Dendritic cell treated with granulocyte-macrophage colony-stimulating factor and Interleukin-4, amounts not matched to agents 40 ng/mL and 50 ng/mL, for 4 days (primary cell): ENCODE measurements around the gene CBLN4.

Source experiments
- H3K27ac Mint-ChIP-seq: one replicate; pipeline ENCODE4 v1.8.0; 2022; ENCODE audit warnings: mild to moderate bottlenecking, mixed read lengths
- H3K27me3 Mint-ChIP-seq: one replicate; pipeline ENCODE4 v1.8.0; 2022; ENCODE audit warnings: mild to moderate bottlenecking, mixed read lengths
- H3K36me3 Mint-ChIP-seq: one replicate; pipeline ENCODE4 v1.8.0; 2022; ENCODE audit warnings: low read depth, mixed read lengths
- H3K4me1 Mint-ChIP-seq: one replicate; pipeline ENCODE4 v1.8.0; 2022; ENCODE audit warnings: low read depth, mixed read lengths
- H3K4me3 Mint-ChIP-seq: one replicate; pipeline ENCODE4 v1.8.0; 2022; ENCODE audit warnings: mild to moderate bottlenecking, moderate library complexity, mixed read lengths
- H3K9me3 Mint-ChIP-seq: one replicate; pipeline ENCODE4 v1.8.0; 2022; ENCODE audit warnings: mixed read lengths
- intact Hi-C: fragments of 100-400 bp; cut with micrococcal nuclease; formaldehyde crosslinking; loops from one replicate; pipeline ENCODE4 v1.15.0; 2022

CBLN4 gene

DNA sequence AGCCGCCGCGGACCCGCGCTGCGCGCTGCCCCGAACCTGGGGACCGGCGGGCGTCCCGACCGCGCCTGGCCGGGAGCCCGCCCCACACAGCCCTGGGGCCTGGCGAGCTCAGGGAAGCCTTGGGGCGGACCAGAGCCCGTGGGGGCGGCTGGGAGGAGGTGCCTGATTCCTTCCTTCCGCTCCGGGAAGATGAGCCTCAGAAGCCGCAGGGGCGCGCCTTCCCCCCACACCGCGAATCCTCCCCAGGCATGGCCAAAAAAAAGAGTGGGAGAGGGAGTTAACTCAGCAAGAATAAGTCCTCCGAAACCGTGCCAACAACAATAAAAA is at the start of gene CBLN4:
TSS of gene CBLN4 (minus strand) at position 131 of the 327 bp plus-strand sequence. CDS start 1,348 bp downstream, outside the sequence.
- peaks cover 6% of the 10 kb centered on the region for H3K9me3 Mint-ChIP-seq
- no peak within 1 kb of the TSS for H3K4me3 Mint-ChIP-seq
- H3K27me3 Mint-ChIP-seq = peaks cover 41% of the 10 kb centered on the region
- H3K36me3 Mint-ChIP-seq = no peaks in the 10 kb centered on the region
- intact Hi-C loops = no loop called here
- H3K4me1 Mint-ChIP-seq = no peaks in the 10 kb centered on the region
- H3K27ac Mint-ChIP-seq = no peak within 1 kb of the TSS

- no peaks in the 10 kb centered on the region for H3K4me1 Mint-ChIP-seq
Observed at GRCh38 chr20:56043227-56043626, 37.9 kb upstream of the CBLN4 start.

GRCh38 chr20:56032251-56032650 is 26.9 kb upstream of the CBLN4 start:
- H3K27ac Mint-ChIP-seq = no peak overlapping the region
- no peaks in the 10 kb centered on the region for H3K36me3 Mint-ChIP-seq
- intact Hi-C loops = no loop called here

More at GRCh38 chr20:56043227-56043626, 37.9 kb upstream of the CBLN4 start:
- no peaks in the 10 kb centered on the region for H3K27me3 Mint-ChIP-seq
- H3K4me3 Mint-ChIP-seq = no peak overlapping the region
- H3K27ac Mint-ChIP-seq = no peak overlapping the region
- peaks cover 18% of the 10 kb centered on the region for H3K9me3 Mint-ChIP-seq
- H3K36me3 Mint-ChIP-seq = no peaks in the 10 kb centered on the region
- intact Hi-C loops = no loop called here

GRCh38 chr20:56018716-56019115 is 13.4 kb upstream of the CBLN4 start:
- Mint-ChIP-seq H3K4me1 (no peaks in the 10 kb centered on the region), H3K36me3 (no peaks in the 10 kb centered on the region), H3K4me3 (no peak overlapping the region), H3K27ac (no peak overlapping the region), H3K27me3 (no peaks in the 10 kb centered on the region), H3K9me3 (no peaks in the 10 kb centered on the region)
- intact Hi-C loops = no loop called here

More at GRCh38 chr20:56032251-56032650, 26.9 kb upstream of the CBLN4 start:
- no peak overlapping the region for H3K4me3 Mint-ChIP-seq
- H3K9me3 Mint-ChIP-seq = peaks cover 61% of the 10 kb centered on the region
- no peaks in the 10 kb centered on the region for H3K4me1 Mint-ChIP-seq
- H3K27me3 Mint-ChIP-seq = no peaks in the 10 kb centered on the region

DNA sequence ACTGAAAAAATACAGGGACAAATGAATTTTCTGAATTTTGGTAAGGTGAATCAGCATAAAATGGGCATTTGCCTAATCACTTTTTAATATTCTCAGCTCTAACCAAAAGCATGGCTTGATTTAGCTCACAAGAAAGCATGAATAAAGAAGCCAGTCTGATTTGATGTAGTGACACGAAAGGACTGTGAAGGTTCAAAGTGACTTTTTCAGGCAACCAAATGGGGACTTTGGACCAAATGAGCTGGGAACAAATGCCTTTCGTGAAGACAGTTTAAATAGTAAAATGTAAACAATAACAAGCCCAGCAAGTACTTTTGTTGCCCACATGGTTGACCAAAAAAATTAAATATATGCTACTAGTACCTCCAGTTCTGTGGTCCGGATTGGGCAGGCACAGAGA is 12.9 kb upstream of the CBLN4 start:
- no peak overlapping the region for H3K27ac Mint-ChIP-seq
- no peaks in the 10 kb centered on the region for H3K4me1 Mint-ChIP-seq
- H3K4me3 Mint-ChIP-seq = no peak overlapping the region
- H3K36me3 Mint-ChIP-seq = no peaks in the 10 kb centered on the region
- H3K27me3 Mint-ChIP-seq = no peaks in the 10 kb centered on the region
- no peaks in the 10 kb centered on the region for H3K9me3 Mint-ChIP-seq
- intact Hi-C loops = no loop called here

- H3K4me1 Mint-ChIP-seq = no peaks in the 10 kb centered on the region
Observed at GRCh38 chr20:56017560-56017959, 12.2 kb upstream of the CBLN4 start.

GRCh38 chr20:56014998-56015397 is 9.7 kb upstream of the CBLN4 start:
- H3K4me3 Mint-ChIP-seq = no peak overlapping the region
- no peaks in the 10 kb centered on the region for H3K36me3 Mint-ChIP-seq
- intact Hi-C loops = no loop called here
- no peak overlapping the region for H3K27ac Mint-ChIP-seq
- H3K4me1 Mint-ChIP-seq = no peaks in the 10 kb centered on the region
- peaks cover 6% of the 10 kb centered on the region for H3K9me3 Mint-ChIP-seq
- no peaks in the 10 kb centered on the region for H3K27me3 Mint-ChIP-seq

More at GRCh38 chr20:56017560-56017959, 12.2 kb upstream of the CBLN4 start:
- Mint-ChIP-seq H3K27me3 (no peaks in the 10 kb centered on the region), H3K36me3 (no peaks in the 10 kb centered on the region), H3K9me3 (no peaks in the 10 kb centered on the region), H3K4me3 (no peak overlapping the region), H3K27ac (no peak overlapping the region)
- intact Hi-C loops = no loop called here

GRCh38 chr20:56014151-56014550 is 8.8 kb upstream of the CBLN4 start:
- H3K4me1 Mint-ChIP-seq = no peaks in the 10 kb centered on the region
- intact Hi-C loops = no loop called here
- H3K27ac Mint-ChIP-seq = no peak overlapping the region

GRCh38 chr20:56004611-56005388 is 519 bp downstream of the CBLN4 start:
- intact Hi-C loops = no loop called here
- peaks cover 41% of the 10 kb centered on the region for H3K27me3 Mint-ChIP-seq
- H3K36me3 Mint-ChIP-seq = no peaks in the 10 kb centered on the region
- H3K4me3 Mint-ChIP-seq = no peak overlapping the region
- no peak overlapping the region for H3K27ac Mint-ChIP-seq
- no peaks in the 10 kb centered on the region for H3K4me1 Mint-ChIP-seq
- peaks cover under 1% of the 10 kb centered on the region for H3K9me3 Mint-ChIP-seq

More at GRCh38 chr20:56014151-56014550, 8.8 kb upstream of the CBLN4 start:
- Mint-ChIP-seq H3K27me3 (no peaks in the 10 kb centered on the region), H3K9me3 (peaks cover 8% of the 10 kb centered on the region), H3K36me3 (no peaks in the 10 kb centered on the region), H3K4me3 (no peak overlapping the region)

- H3K9me3 Mint-ChIP-seq = no peaks in the 10 kb centered on the region
- H3K4me3 Mint-ChIP-seq = no peak overlapping the region
- no peaks in the 10 kb centered on the region for H3K4me1 Mint-ChIP-seq
- intact Hi-C loops = no loop called here
- no peaks in the 10 kb centered on the region for H3K36me3 Mint-ChIP-seq
- H3K27ac Mint-ChIP-seq = no peak overlapping the region
- H3K27me3 Mint-ChIP-seq = peaks cover 41% of the 10 kb centered on the region
Observed at GRCh38 chr20:56004007-56004406, 1.3 kb downstream of the CBLN4 start.

DNA sequence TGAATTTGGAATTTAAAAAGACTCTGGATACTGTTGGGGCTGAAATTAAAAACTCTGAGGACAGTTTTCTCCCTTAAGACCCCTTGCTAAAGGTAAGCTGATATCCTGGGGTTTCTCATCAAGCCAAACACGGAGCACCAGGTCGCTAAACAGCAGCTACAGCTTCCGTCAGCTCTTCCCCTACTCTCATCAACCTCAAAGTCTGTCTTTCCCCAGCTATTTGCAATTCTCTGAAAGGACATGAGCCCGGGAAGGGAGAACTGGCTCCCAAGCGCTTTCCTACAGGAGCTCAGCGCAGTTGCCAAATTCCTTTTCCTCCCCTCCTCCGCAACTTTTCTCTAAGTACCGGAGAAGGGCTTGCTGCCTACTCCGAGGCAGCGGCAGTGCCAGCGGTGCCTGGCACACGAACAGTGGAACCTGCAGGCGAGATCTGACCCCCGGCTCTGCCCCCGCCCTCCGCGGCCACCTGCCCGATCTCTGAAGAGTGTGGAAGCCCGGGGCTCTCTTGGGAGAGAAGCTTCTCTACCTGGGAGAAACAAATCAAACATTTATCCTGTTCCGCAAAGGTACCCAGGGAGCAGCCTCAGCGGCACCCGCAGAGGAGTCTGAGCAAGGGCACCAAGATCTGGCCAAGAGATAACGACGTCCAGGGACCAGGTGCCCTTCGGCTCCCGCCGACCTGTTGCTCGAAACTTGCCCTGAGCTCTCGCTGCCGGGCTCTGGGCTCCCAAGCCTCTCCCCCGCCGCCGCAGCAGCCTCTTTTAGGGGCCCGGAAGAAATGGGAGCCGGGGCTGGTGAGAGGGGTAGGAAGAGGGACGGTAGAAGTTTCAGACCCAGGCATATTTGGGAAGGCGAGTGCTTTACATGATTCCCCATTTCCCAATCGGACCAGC is 2.2 kb downstream of the CBLN4 start:
- intact Hi-C loops = no loop called here
- no peak overlapping the region for H3K4me3 Mint-ChIP-seq
- no peaks in the 10 kb centered on the region for H3K36me3 Mint-ChIP-seq
- no peaks in the 10 kb centered on the region for H3K9me3 Mint-ChIP-seq
- H3K4me1 Mint-ChIP-seq = no peaks in the 10 kb centered on the region
- peaks cover 41% of the 10 kb centered on the region for H3K27me3 Mint-ChIP-seq
- H3K27ac Mint-ChIP-seq = no peak overlapping the region

DNA sequence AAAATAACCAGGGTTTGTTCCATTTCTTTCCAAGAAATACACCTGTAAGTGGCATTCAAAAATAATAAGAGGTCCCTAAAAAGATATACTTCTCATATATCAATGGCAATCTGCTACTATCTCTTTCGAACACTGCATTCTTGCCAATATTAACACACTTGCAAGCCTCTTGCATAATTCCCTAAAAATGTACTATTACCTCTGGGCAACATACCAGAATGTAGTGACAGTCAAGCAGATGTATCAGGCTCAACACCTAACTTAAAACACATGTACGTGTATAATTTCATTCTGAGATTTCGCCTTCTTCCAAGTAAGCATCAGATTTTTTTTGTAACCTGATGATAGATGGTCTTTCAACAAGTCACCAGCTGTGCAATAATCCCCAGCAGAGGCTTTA is 3.4 kb downstream of the CBLN4 start:
- H3K27ac Mint-ChIP-seq = no peak overlapping the region
- intact Hi-C loops = no loop called here
- peaks cover 39% of the 10 kb centered on the region for H3K27me3 Mint-ChIP-seq

DNA sequence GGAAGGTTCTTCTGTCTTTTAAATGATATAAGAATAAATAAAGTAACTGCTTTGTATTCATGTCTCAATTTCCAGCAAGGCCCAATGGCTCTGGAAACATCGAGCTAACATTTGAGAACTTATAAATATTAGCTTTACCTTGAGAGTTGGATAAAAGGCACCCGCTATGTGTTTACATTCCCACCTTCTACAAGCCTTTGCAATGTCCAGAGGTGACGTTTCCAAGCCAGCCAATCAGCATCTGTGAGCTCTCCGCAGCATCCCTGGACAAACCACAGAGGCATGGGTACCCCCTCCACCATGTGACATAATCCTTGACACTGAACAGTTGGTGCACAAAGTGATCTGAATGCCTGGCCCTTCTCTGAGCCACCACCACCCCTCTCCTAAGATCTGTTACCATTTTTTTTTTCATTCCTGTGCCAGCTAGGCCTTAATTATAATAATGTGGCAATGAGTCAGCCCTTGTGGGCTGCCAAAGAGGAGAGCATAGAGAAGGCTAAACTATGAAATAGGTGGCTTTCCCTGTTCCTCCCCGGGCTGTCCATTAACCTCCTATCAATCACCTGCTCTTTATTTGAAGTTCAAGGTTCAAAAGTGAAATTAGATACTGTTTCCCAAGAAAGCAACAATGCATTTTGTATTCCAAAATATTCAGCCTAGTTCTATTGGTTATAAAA is 4.1 kb downstream of the CBLN4 start:
- peaks cover 34% of the 10 kb centered on the region for H3K27me3 Mint-ChIP-seq
- H3K4me1 Mint-ChIP-seq = no peaks in the 10 kb centered on the region
- H3K27ac Mint-ChIP-seq = no peak overlapping the region
- no peaks in the 10 kb centered on the region for H3K9me3 Mint-ChIP-seq
- intact Hi-C loops = no loop called here
- no peaks in the 10 kb centered on the region for H3K36me3 Mint-ChIP-seq
- no peak overlapping the region for H3K4me3 Mint-ChIP-seq

More for the DNA sequence above, 3.4 kb downstream of the CBLN4 start:
- no peak overlapping the region for H3K4me3 Mint-ChIP-seq
- H3K36me3 Mint-ChIP-seq = no peaks in the 10 kb centered on the region
- H3K9me3 Mint-ChIP-seq = no peaks in the 10 kb centered on the region
- no peaks in the 10 kb centered on the region for H3K4me1 Mint-ChIP-seq

- Mint-ChIP-seq H3K27me3 (no peaks in the 10 kb centered on the region), H3K4me1 (no peaks in the 10 kb centered on the region), H3K27ac (no peak overlapping the region), H3K4me3 (no peak overlapping the region), H3K9me3 (peaks cover 11% of the 10 kb centered on the region), H3K36me3 (no peaks in the 10 kb centered on the region)
- intact Hi-C loops = no loop called here
Observed at GRCh38 chr20:55978550-55978949, 26.8 kb downstream of the CBLN4 start.
